ENCODE measurements around the gene PEAK1. TPM values are rescaled to one million over a fixed set of nuclear protein-coding genes. Genes with fewer than 3 reads are reported as not detected.

PEAK1 gene
- total RNA-seq, 1 experiment from 2014 or later, result 36.7 TPM

- Histone ChIP-seq H3K36me3 (ENCODE audit: insufficient read depth, low read length, poor library complexity, severe bottlenecking) (peaks cover 11% of the 10 kb centered on the region), H3K27ac (ENCODE audit: low read depth, low read length, poor library complexity, severe bottlenecking) (no peak overlapping the region), H3K4me3 (ENCODE audit: low read depth, low read length, poor library complexity, severe bottlenecking) (no peak overlapping the region), H3K4me1 (ENCODE audit: insufficient read depth, low read length, poor library complexity, severe bottlenecking) (peaks cover 17% of the 10 kb centered on the region), H3K27me3 (replicated peaks; ENCODE audit: insufficient read depth, low read depth, low read length, poor library complexity) (no peaks in the 10 kb centered on the region), H3K9me3 (ENCODE audit: low read depth, low read length, poor library complexity, severe bottlenecking) (no peaks in the 10 kb centered on the region)
- ChIA-PET CTCF (no interaction called here), POLR2A (ENCODE audit: low non-redundant PET) (no interaction called here)
- no peak for TF ChIP-seq EZH2 (IDR thresholded peaks at IDR 0.05; ENCODE audit: borderline replicate concordance, low read depth, low read length, poor library complexity, severe bottlenecking)
- TF ChIP-seq CTCF (conservative IDR thresholded peaks at IDR 0.05; ENCODE audit: low read depth, low read length), result no peak
- no TSS peak for BruUV-seq (replicated peaks)
- no peak for DNase-seq (ENCODE audit: low spot score)
- intact Hi-C loops (cut with micrococcal nuclease; ENCODE audit: unreplicated experiment), result no loop called here
These were observed 35.9 kb upstream of the PEAK1 start for GRCh38 chr15:77455696-77456321.

- no peak for DNase-seq (ENCODE audit: low spot score)
- CTCF ChIA-PET, result no interaction called here
- no peak overlapping the region for H3K27ac ChIP-seq (ENCODE audit: low read depth, low read length, poor library complexity, severe bottlenecking)
- peaks cover 11% of the 10 kb centered on the region for H3K36me3 ChIP-seq (ENCODE audit: insufficient read depth, low read length, poor library complexity, severe bottlenecking)
- peaks cover 17% of the 10 kb centered on the region for H3K4me1 ChIP-seq (ENCODE audit: insufficient read depth, low read length, poor library complexity, severe bottlenecking)
- no TSS peak for BruUV-seq (replicated peaks)
- TF ChIP-seq CTCF (conservative IDR thresholded peaks at IDR 0.05; ENCODE audit: low read depth, low read length), result no peak
- TF ChIP-seq EZH2 (IDR thresholded peaks at IDR 0.05; ENCODE audit: borderline replicate concordance, low read depth, low read length, poor library complexity, severe bottlenecking), result no peak
- H3K27me3 ChIP-seq (replicated peaks; ENCODE audit: insufficient read depth, low read depth, low read length, poor library complexity), result no peaks in the 10 kb centered on the region
- intact Hi-C loops (cut with micrococcal nuclease; ENCODE audit: unreplicated experiment), result no loop called here
- POLR2A ChIA-PET (ENCODE audit: low non-redundant PET), result no interaction called here
- H3K9me3 ChIP-seq (ENCODE audit: low read depth, low read length, poor library complexity, severe bottlenecking), result no peaks in the 10 kb centered on the region
- no peak overlapping the region for H3K4me3 ChIP-seq (ENCODE audit: low read depth, low read length, poor library complexity, severe bottlenecking)
These were observed 35.0 kb upstream of the PEAK1 start for GRCh38 chr15:77454951-77455350.

GRCh38 chr15:77454265-77454664 lies 34.4 kb upstream of the PEAK1 start:
- peaks cover 17% of the 10 kb centered on the region for H3K4me1 ChIP-seq (ENCODE audit: insufficient read depth, low read length, poor library complexity, severe bottlenecking)
- no peak for DNase-seq (ENCODE audit: low spot score)
- no peak overlapping the region for H3K27ac ChIP-seq (ENCODE audit: low read depth, low read length, poor library complexity, severe bottlenecking)
- intact Hi-C loops (cut with micrococcal nuclease; ENCODE audit: unreplicated experiment), result no loop called here
- H3K36me3 ChIP-seq (ENCODE audit: insufficient read depth, low read length, poor library complexity, severe bottlenecking), result peaks cover 11% of the 10 kb centered on the region
- no peaks in the 10 kb centered on the region for H3K9me3 ChIP-seq (ENCODE audit: low read depth, low read length, poor library complexity, severe bottlenecking)
- TF ChIP-seq EZH2 (IDR thresholded peaks at IDR 0.05; ENCODE audit: borderline replicate concordance, low read depth, low read length, poor library complexity, severe bottlenecking) (no peak), CTCF (conservative IDR thresholded peaks at IDR 0.05; ENCODE audit: low read depth, low read length) (no peak)
- ChIA-PET POLR2A (ENCODE audit: low non-redundant PET) (no interaction called here), CTCF (no interaction called here)
- BruUV-seq (replicated peaks), result no TSS peak
- no peak overlapping the region for H3K4me3 ChIP-seq (ENCODE audit: low read depth, low read length, poor library complexity, severe bottlenecking)
- no peaks in the 10 kb centered on the region for H3K27me3 ChIP-seq (replicated peaks; ENCODE audit: insufficient read depth, low read depth, low read length, poor library complexity)
